Raji (cell line): ENCODE data around the gene SLC22A15.

Experiments used
- POLR2A ChIP-seq: IDR thresholded peaks from 2 replicates; pipeline ENCODE4 v1.6.1; 2011; ENCODE audit warnings: low read depth, low read length, control low read depth; ENCODE audit not compliant: insufficient read depth

Gene SLC22A15

DNA sequence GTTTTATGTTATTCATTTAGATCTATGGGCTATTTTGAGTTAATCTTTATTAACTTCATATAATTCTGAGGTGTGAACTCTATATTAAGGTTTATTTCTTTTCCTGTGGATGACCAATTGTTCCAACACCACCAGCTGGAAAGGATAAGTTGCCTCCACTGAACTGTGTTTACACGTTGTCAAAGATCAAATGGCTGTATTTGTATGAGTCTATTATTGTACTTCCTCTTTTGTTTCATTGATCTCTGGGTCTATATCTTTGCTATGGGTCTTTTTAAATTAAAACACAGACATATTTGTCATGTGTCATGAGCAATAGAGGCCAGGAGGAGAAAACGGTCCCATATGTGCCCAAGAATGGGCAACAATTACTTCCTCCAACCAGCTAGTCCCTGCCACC is 129.7 kb downstream of the SLC22A15 start:
- TF ChIP-seq POLR2A: no peak

DNA sequence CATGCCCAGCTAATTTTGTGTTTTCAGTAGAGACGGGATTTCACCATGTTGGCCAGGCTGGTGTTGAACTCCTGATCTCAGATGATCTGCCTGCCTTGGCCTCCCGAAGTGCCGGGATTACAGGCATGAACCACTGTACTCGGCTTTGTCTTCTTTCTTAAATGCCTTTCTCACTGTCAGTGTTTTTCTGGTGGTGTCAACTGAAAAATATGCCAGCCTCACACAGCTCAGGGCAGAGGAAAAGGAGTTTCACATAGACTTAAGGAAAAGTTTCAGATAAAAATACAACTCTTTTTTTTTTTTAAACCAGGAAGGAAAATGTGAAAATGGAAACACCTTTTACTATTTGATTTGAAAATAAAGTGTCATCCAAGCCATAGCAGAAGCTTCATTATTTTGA is 130.3 kb downstream of the SLC22A15 start:
- TF ChIP-seq POLR2A: no peak

DNA sequence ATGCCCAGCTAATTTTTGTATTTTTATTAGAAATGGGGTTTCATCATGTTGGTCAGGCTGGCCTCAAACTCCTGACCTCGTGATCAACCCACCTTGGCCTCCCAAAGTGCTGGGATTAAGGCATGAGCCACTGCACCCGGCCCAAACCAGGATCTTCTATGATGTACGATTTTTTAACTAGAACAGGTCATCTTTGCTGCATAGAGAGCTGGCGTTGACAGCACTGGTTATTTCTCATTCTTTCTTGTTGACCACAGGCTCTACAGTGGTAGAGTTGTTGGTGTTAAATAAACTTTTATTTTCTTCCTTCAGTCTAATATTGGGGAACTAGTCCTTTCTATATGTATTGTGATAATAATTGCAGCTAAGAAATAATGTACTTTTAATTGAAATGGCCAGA is 131.1 kb downstream of the SLC22A15 start:
- no peak for TF ChIP-seq POLR2A

DNA sequence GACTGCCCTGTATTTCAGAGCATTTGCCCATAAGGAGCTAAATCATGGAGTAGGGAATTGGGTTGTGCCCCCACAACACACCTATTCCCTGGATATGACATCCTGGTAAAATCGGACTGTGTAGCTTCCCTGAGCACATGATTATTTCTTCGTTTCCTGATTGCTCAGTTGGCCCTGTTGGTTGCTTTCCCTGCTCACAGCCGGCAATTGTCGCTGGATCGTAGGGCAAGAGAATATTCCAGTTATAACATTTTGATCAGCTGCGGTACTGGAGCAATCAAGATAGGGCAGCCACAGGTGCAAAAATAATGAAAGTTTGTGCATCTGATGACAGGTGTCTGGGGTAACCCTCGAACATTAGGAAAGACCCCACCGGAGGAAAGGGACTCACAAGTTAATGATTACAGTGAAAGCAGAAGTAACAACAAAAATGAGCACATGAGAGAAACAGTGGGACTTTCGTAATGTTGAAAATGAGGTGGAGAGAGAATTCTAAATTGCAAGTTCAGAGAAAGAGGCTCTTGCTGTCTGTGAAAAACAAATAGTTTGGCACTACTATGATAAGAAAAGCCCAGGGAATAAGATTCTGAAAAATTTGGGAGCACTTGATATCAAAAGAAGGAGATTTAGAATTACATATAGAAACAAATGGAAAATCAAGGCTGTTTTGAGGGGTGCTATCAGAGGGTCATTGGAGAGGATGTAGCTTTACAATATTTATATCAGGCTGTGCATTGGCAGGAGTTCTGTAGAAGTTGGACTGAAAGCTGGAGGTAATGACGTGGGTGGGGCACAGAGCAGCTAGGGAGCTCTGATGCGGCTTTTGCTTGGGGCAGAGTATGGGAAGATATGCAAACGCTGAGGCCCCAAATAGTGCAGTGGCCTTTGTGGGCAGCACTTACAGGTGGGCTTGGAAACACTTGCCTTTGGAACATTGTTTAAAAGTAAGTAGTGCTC is 134.5 kb downstream of the SLC22A15 start, which contains the start of gene MAB21L3:
Gene MAB21L3 (plus strand): TSS at position 833 of the 957 bp plus-strand sequence. CDS start 1,217 bp downstream, outside the sequence.
- no peak for TF ChIP-seq POLR2A

DNA sequence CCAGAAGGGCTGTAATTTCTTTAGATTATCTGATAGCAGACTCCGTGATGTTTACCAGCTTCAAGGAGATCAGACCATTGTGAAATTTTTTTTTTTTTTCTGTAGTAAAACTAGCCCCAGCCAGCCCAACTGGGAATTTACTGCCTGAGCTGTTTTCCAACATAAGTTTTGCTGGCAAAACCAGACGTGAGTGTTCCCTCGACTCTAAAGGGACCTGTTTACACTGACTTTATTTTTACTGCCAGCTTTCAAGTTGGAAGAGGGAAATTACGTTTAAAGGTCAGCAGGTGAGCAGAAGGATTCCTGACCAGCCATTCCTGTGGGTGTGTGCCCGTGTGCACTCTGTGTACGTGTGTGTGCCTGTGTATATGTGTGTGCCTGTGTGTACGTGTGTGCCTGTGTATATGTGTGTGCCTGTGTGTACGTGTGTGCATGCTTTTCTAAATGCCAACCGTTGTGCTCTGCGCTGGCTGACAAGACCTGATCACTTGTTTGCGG is 135.3 kb downstream of the SLC22A15 start:
- TF ChIP-seq POLR2A: no peak

DNA sequence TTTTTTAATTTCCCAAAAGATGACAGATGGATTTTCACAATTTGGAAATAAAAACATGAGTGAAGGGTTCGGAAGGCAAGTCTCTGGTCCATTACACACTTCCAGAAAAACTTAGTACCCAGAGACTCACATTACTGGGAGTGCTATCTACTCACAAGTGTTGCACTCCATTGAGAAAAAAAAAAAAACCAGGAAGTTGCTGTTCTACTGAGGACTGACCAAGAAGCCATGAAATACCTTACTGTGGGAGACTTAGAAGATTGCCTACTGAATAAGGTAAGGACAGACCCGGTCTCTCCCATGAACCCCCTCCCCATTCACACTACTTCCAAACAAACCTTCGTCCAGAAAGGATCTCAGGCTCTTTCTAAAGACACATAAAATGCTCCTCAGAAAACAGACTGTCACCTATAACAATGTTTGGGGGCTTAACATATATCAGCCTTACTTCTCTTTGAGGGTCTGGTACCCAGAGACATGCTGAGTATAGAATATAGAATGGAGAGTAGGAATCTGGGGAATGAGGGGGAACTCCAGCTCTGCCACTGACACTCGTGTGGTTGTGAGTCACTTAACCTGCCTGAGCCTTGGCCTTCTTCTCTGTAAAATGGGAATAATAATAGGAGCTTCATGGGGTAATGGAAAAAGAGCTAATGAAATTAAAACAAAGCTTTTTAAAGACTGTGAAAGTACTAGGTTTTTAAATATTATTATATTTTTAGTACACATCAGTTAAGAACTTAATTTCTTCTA is 136.3 kb downstream of the SLC22A15 start:
- TF ChIP-seq POLR2A: no peak

DNA sequence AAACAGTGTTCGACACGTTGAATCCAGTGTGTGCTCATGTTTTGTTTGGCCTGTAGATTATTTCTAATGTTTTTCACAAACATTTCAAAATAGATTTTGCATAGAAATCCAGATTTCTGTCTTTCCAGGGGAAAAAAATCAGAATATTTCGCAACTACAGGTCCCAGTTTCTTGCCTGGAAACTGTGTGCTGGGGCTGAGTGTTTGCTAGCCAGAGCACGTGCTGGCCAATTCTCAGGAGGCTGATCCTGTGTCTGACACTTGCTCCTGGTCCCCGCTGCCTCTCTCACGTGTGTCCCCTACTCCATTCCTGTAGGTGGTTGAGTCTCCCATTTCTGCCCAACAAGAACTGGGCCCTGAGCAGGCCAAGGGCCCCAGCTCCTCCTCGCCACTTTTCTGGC is 137.3 kb downstream of the SLC22A15 start:
- TF ChIP-seq POLR2A: no peak

DNA sequence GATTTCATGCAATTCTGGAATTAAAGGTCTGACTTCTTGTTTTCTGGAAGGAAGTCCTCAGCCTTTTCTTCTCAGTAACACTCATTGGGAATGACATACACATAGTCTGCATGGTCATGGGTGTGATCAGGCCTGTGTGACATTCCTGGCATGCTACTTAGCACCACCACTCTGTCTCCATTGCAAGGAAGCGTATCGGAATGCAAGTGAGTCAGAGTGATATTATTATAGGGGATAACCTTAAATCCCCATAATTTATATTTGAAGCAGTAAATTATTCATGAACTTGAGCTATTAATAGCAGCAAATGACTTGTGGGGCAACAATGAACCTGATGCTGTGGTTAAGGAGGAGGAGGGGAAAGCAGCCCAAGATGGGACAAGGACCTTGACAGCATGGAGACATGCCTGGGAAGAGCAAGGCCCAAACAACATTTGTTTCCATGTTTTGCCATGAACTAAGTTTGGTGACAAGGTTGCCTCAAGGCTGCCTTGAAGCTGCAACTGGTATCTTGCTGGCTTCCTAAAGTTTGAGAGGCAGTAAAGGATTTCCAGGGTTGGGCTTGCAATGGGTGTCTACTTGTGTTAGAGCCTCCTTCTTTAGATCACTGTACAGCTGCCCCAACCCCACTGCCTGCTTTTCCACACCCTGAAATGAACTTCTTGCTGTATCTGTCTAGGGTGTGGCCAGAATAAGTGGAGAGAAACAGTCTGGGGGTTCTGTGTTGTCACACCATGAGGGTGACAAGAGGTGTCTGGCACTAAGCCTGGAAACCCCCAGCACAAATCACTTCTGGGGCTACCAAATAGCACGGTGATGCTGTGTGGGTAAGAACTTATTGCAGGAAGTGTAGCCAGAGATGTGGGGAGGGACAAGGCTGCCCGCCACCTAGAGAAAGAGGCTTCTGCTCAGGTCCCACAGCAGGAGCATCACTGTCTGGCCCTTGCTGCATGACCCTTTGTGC is 139.4 kb downstream of the SLC22A15 start:
- TF ChIP-seq POLR2A: no peak

DNA sequence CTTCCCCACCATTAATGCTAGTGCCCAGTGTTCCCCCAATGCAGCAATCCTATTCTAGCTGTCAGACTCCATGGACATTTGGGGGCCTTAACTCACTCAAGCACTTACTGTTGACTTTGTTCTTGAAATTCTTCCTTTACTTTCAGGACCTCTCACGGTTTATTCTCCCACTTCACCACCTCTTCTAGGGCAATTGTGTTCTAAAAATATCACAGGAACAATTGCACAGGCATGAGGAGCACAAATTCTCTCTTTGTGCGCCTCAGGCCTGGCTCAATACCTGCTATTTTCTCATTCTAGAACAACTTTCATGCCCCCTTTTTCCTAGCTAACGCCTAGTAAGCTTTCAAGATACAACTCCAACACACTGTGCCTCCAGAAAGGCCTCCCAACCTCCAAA is 142.2 kb downstream of the SLC22A15 start:
- no peak for TF ChIP-seq POLR2A
